Esophagus muscularis mucosa (tissue), 4 donors: ENCODE data around the gene MCEMP1. TPM values are rescaled to one million over a fixed set of nuclear protein-coding genes. Genes with fewer than 3 reads are reported as not detected.

Experiments
- DNase-seq: peaks from one replicate; pipeline ENCODE4 v3.0.0-alpha.2; 2017; ENCODE audit errors: extremely low spot score
- H3K27ac ChIP-seq, 4 donors: fragments of 200-600 bp; sonication (generic); replicated peaks in 1 of 4; 1 replicate in 3 of 4; 2 replicates in 1 of 4; pipeline ENCODE4 v1.5.1; 2016 to 2019; ENCODE audit warnings: mild to moderate bottlenecking in 1 of 4
- H3K27me3 ChIP-seq, 4 donors: fragments of 200-600 bp; sonication (generic); one replicate each; pipeline versions ENCODE4 v1.5.1 to v1.6.0; 2016 to 2019
- H3K36me3 ChIP-seq, 4 donors: fragments of 200-600 bp; sonication (generic); one replicate each; pipeline ENCODE4 v1.5.1; 2016 to 2019
- H3K4me1 ChIP-seq, 4 donors: fragments of 200-600 bp; sonication (generic); one replicate each; pipeline ENCODE4 v1.5.1; 2016 to 2019
- H3K4me3 ChIP-seq, 4 donors: fragments of 200-600 bp; sonication (generic); 1 replicate in 2 of 4; 2 replicates in 2 of 4; pipeline ENCODE4 v1.5.1; 2016 to 2019; ENCODE audit warnings: mild to moderate bottlenecking in 4 of 4, moderate library complexity in 1 of 4
- H3K9me3 ChIP-seq, 4 donors: fragments of 200-600 bp; sonication (generic); 1 replicate in 3 of 4; 2 replicates in 1 of 4; pipeline ENCODE4 v1.5.1; 2016 to 2019
- EP300 ChIP-seq: sonication (generic); formaldehyde crosslinking; IDR thresholded peaks from one replicate; pipeline ENCODE4 v1.6.1; 2017; ENCODE audit warnings: antibody characterized with exemption
- POLR2A ChIP-seq: fragments of 450-650 bp; IDR thresholded peaks from one replicate; pipeline ENCODE4 v1.6.1; 2017; ENCODE audit warnings: antibody characterized with exemption, moderate library complexity, mild to moderate bottlenecking, low read depth
- POLR2AphosphoS5 ChIP-seq, 2 donors: sonication (generic); formaldehyde crosslinking; IDR thresholded peaks; one replicate each; pipeline ENCODE4 v1.6.1; 2017; ENCODE audit warnings: antibody characterized with exemption in 2 of 2
- WGBS: methylation state at CpG from one replicate; pipeline ENCODE4 v1.1.5; 2018; 5-methylcytosine and 5-hydroxymethylcytosine counted together
- intact Hi-C: fragments of 100-400 bp; cut with DNase I; formaldehyde crosslinking; loops from one replicate; pipeline ENCODE4 v1.15.1; 2023
- total RNA-seq, 4 donors: library from RNA; depleted of rRNA; stranded (reverse); fragments of >200 nt; gene quantifications; one replicate each; pipeline versions ENCODE4 v1.1.0 to v1.2.1, GENCODE V29; 2016
- TF ChIP-seq, protein P1 (sequence below), 3 experiments: fragments of 200-600 bp in 2 of 3; fragments of 450-650 bp in 1 of 3; sonication (generic) in 2 of 3; IDR thresholded peaks; one replicate each; pipeline ENCODE4 v1.5.1; 2017 to 2019; ENCODE audit warnings: antibody characterized with exemption in 3 of 3, mild to moderate bottlenecking in 2 of 3, moderate library complexity in 1 of 3

MCEMP1 gene
- total RNA-seq, 4 donors from 2014 or later = 0.34 to 2.0 (median 0.42) TPM; not detected in 1

DNA sequence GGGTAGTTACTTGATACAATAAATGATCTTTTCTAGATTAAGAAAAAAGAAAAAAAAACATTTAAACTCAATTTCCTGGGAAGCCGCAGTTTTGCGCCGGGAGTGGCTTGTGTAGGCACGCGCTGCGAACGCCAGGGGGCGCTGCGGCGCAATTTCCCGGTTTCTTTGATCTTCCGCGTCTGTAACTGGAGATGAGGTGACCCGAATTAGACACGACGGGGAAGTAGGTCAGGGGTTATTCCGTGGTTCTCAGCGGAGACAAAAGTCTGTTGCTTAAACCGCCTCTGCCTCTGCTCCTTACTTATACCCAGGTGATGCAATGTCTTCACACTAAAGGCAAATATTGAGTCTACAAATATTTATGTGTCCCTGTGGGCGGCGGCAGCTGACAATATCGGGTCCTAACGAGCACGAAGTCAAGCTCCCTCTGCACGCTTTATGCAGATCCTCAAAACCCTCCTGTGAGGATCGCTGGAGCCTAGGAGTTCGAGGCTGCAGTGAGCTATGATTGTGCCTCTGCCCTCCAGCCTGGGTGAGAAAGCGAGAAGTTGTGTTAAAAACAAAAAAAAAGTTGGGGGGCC, 24.7 kb upstream of the MCEMP1 start:
- peaks cover 0 to 8% (median 6%) of the 10 kb centered on the region in 4 donors for H3K4me1 ChIP-seq
- peaks cover 0 to 44% (median 0%) of the 10 kb centered on the region in 4 donors for H3K27me3 ChIP-seq
- peak; percentile 97 for DNase-seq
- no peaks in the 10 kb centered on the region for H3K9me3 ChIP-seq
- peak overlapping the region; percentile 25 to 39 (median 28) for H3K4me3 ChIP-seq
- intact Hi-C loops = loop anchor here (1.0 to 2.0 kb wide), 2 partner anchors 29 to 145 kb away; no protein-coding TSS in a partner anchor
- TF ChIP-seq POLR2A (no peak), POLR2AphosphoS5 (IDR thresholded peaks at IDR 0.05) (peak in 1 of 2 donors; percentile 56)
- TF ChIP-seq, protein P1, sequence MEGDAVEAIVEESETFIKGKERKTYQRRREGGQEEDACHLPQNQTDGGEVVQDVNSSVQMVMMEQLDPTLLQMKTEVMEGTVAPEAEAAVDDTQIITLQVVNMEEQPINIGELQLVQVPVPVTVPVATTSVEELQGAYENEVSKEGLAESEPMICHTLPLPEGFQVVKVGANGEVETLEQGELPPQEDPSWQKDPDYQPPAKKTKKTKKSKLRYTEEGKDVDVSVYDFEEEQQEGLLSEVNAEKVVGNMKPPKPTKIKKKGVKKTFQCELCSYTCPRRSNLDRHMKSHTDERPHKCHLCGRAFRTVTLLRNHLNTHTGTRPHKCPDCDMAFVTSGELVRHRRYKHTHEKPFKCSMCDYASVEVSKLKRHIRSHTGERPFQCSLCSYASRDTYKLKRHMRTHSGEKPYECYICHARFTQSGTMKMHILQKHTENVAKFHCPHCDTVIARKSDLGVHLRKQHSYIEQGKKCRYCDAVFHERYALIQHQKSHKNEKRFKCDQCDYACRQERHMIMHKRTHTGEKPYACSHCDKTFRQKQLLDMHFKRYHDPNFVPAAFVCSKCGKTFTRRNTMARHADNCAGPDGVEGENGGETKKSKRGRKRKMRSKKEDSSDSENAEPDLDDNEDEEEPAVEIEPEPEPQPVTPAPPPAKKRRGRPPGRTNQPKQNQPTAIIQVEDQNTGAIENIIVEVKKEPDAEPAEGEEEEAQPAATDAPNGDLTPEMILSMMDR (IDR thresholded peaks at IDR 0.05) = peak in 2 of 3 experiments; percentile 95 to 98
- 6% methylated on average over 28 of the region's 28 CpGs for WGBS
- H3K36me3 ChIP-seq = no peaks in the 10 kb centered on the region
- H3K27ac ChIP-seq = no peak overlapping the region

DNA sequence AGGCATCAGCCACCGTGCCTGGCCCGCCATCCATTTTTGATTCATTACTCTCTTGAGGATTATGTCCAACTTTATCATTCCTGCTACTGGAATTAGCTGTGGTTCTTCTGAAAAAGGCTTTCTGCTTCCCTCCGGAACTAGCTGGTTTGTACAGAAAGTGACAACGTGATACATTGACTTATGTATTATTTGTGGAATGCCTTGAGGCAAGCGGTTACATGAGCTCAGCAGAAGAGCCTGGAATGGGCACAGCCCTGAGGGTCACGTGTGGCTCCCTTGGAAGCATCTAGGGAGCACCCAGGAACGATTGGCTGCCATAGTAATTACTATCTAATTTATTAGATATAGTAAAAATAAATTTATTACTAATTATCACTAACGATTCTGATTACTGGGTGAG, 22.5 kb upstream of the MCEMP1 start:
- H3K4me1 ChIP-seq = peaks cover 0 to 8% (median 6%) of the 10 kb centered on the region in 4 donors
- 54% methylated on average over 7 of the region's 8 CpGs for WGBS
- TF ChIP-seq, protein P1 (IDR thresholded peaks at IDR 0.05) = no peak
- no peak for TF ChIP-seq POLR2A
- no peak for TF ChIP-seq EP300
- TF ChIP-seq POLR2AphosphoS5 (IDR thresholded peaks at IDR 0.05) = no peak
- DNase-seq = no peak
- H3K4me3 ChIP-seq = no peak overlapping the region
- H3K27ac ChIP-seq = no peak overlapping the region
- intact Hi-C loops = no loop called here
- H3K9me3 ChIP-seq = no peaks in the 10 kb centered on the region
- H3K27me3 ChIP-seq = peaks cover 0 to 31% (median 0%) of the 10 kb centered on the region in 4 donors
- H3K36me3 ChIP-seq = no peaks in the 10 kb centered on the region

DNA sequence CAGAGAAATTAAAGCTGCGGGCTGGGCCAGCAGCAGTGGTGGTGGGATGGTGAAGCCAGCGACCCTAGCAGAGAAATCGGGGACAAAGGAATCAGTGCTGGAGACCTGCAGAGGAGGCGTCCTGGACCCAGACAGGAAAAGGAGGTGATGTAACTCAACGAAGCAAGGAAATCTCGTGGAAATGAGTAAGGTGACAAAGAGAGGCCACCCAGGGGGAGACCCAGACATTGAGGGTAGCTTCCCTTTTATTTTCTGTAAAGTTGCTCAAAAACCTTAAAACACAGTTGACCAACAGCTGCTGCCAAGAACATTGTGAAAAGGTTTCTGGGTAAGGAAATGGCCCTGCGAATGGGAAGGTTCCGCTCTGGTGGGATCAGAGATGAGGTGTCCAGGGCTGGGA, 21.3 kb upstream of the MCEMP1 start:
- Histone ChIP-seq H3K27me3 (peaks cover 0 to 31% (median 0%) of the 10 kb centered on the region in 4 donors), H3K27ac (no peak overlapping the region), H3K9me3 (no peaks in the 10 kb centered on the region), H3K4me1 (peaks cover 0 to 8% (median 6%) of the 10 kb centered on the region in 4 donors), H3K36me3 (no peaks in the 10 kb centered on the region), H3K4me3 (no peak overlapping the region)
- 68% methylated on average over 8 of the region's 8 CpGs for WGBS
- no peak for TF ChIP-seq POLR2A
- no peak for TF ChIP-seq EP300
- TF ChIP-seq, protein P1 (IDR thresholded peaks at IDR 0.05) = no peak
- TF ChIP-seq POLR2AphosphoS5 (IDR thresholded peaks at IDR 0.05) = no peak
- intact Hi-C loops = no loop called here
- DNase-seq = no peak

DNA sequence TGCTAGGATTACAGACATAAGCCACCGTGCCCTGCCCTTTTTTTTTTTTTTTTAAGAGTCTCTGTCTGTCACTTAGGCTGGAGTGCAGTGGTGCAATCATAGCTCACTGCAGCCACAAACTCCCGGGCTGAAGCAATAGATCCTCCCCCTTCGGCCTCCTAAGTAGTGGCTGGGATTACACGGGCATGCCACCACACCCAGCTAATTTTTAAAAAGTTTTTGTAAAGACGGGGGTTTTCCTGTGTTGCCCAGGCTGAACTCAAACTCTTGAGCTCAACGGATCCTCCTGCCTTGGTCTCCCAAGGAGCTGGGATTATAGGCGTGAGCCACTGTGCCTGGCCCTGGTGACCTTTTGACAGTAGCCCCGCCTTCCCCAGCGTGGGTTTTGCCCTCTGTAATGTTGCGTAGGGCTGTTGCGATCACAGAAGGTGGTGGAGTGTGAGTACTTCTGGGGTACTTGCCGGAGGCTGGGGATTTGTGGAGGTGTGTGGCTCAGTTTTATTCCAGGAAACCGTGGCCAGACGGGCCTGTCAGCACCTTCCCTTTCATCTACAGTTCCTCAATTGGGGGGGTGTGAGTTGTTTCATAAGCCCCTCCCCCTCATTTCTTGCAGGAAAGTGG, 19.6 kb upstream of the MCEMP1 start:
- Histone ChIP-seq H3K36me3 (no peaks in the 10 kb centered on the region), H3K27me3 (peaks cover 0 to 36% (median 0%) of the 10 kb centered on the region in 4 donors), H3K4me1 (peaks cover 0 to 3% (median 3%) of the 10 kb centered on the region in 4 donors), H3K4me3 (no peak overlapping the region), H3K9me3 (no peaks in the 10 kb centered on the region), H3K27ac (no peak overlapping the region)
- TF ChIP-seq EP300 (no peak), POLR2A (no peak), POLR2AphosphoS5 (IDR thresholded peaks at IDR 0.05) (no peak)
- TF ChIP-seq, protein P1 (IDR thresholded peaks at IDR 0.05) = no peak
- no peak for DNase-seq
- 53% methylated on average over 14 of the region's 14 CpGs for WGBS
- intact Hi-C loops = no loop called here
